CD4-positive, alpha-beta T cell treated with Interleukin-10 for 1 hour (primary cell): ENCODE measurements around the gene GTF2IRD1.
"Not testable (repeated sequence)": the region's sequence is repeated elsewhere in the genome, so short reads cannot be mapped to it uniquely, and the experiment has no call there.

ENCODE experiments used
- DNase-seq: peaks from one replicate; pipeline ENCODE4 v3.0.0-alpha.2; 2020

Gene GTF2IRD1

DNA sequence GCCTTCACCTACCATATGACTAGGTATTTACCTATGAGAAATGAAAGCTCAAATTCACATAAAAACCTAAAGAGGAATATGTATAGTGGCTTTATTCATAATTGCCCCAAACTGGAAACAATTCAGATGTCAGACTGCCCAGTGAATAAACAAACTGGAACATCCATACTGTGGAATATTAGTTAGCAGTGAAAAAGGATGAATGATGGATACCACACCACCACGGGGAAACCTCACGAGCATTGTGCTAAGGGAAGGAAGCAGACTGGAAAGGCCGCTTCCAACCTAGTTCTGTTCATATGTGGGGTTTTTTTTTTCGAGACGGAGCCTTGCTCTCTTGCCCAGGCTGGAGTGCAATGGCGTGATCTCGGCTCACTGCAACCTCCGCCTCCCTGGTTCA is 16.8 kb downstream of the GTF2IRD1 start:
- no peak for DNase-seq

GRCh38 chr7:74473116-74473515 is 19.4 kb downstream of the GTF2IRD1 start:
- no peak for DNase-seq

DNA sequence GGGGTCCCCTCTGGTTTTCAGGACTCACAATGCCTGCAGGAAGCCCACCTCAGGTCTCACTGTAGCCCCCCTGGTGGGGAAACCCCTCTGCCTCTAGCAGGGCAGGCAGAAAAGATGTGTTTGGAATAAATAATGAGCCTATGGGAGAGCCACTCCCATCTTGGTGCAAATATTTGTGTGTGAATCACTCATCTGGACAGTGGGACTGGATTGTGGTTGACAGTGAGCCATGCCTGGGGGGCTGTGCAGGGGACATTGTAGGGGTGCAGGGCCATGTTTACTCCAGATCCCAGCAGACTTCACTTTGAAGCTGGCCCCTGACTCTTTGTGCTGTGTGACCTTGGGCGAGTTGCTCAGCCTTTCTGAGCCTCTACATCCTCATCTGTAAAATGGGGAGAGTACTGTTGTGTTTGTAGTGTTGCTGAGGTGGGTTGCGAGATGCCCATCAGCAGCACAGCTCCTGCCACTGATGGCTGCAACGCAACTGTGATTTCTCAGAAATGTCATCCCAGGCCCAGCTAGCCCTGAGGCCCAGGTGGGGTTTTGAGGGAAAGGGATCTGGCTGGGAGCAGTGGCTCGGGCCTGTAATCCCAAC is 20.7 kb downstream of the GTF2IRD1 start:
- DNase-seq = no peak

DNA sequence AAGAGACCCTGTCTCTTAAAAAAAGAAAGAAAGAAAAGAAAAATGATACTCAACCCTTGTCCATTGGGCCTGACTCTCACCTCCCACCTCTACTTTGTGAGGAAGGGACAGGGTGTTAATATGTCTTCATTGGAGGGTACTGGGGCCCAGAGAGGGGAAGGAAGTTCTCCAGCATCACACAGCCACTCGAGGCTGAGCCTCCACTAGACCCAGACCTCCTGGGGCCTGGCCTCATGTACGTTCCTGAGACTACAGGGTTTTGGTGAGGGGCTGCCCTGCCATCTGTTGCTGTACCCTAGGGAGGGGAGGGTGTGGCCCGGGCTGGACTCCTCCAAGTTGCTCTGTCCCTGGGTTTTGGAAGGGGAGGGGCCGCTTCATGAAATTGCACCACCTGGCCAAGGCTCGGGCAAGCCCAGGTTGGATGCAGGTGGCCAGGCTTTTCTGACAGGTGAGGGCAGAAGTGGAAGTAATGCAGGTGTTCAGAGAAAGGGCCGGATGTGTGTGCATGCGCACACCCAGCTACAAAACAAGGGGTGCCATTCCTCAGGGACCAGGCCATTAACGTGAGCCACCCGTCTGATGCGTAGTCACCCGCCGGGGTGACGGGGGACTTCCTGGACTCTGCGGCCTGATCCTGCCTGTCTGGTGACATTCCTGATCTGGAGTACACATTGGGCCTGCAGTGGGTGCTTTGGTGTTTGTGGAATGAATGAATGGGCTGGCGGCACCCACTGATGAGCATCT is 21.7 kb downstream of the GTF2IRD1 start:
- no peak for DNase-seq

- DNase-seq = no peak
These were observed 22.3 kb downstream of the GTF2IRD1 start for GRCh38 chr7:74475987-74476350.

- no peak for DNase-seq
These were observed 22.9 kb downstream of the GTF2IRD1 start for GRCh38 chr7:74476626-74477025.

- DNase-seq = no peak
These were observed 25.0 kb downstream of the GTF2IRD1 start for GRCh38 chr7:74478671-74479065.

GRCh38 chr7:74479066-74479781 is 25.5 kb downstream of the GTF2IRD1 start:
- DNase-seq = no peak

GRCh38 chr7:74479961-74480829 is 26.5 kb downstream of the GTF2IRD1 start:
- no peak for DNase-seq

DNA sequence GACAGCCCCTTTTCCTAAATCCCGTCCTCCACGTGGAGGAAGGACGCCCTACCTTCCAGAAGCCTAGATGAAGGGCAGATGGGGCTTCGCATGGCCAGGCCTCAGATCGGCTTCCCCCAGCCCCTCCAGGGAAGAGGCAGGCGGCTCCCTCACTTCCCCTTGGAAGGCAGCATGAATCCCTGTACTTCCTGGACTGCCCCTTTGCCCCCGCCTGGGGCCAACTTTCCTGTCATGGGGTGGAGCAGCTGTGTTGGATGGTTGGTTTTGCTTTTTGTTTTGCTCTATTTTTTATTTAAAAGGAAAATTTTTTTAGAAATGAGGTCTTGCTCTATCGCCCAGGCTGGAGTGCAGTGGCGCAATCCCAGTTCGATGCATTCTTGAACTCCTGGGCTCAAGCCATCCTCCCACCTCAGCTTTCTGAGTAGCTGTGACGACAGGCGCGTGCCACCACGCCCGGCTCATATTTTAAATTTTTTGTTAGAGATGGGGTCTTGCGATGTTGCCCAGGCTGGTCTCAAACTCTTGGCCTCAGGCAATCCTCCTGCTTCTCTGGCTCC is 27.2 kb downstream of the GTF2IRD1 start:
- DNase-seq = no peak

GRCh38 chr7:74481458-74482196 is 27.9 kb downstream of the GTF2IRD1 start:
- no peak for DNase-seq

GRCh38 chr7:74482197-74482467 is 28.4 kb downstream of the GTF2IRD1 start:
- no peak for DNase-seq

DNA sequence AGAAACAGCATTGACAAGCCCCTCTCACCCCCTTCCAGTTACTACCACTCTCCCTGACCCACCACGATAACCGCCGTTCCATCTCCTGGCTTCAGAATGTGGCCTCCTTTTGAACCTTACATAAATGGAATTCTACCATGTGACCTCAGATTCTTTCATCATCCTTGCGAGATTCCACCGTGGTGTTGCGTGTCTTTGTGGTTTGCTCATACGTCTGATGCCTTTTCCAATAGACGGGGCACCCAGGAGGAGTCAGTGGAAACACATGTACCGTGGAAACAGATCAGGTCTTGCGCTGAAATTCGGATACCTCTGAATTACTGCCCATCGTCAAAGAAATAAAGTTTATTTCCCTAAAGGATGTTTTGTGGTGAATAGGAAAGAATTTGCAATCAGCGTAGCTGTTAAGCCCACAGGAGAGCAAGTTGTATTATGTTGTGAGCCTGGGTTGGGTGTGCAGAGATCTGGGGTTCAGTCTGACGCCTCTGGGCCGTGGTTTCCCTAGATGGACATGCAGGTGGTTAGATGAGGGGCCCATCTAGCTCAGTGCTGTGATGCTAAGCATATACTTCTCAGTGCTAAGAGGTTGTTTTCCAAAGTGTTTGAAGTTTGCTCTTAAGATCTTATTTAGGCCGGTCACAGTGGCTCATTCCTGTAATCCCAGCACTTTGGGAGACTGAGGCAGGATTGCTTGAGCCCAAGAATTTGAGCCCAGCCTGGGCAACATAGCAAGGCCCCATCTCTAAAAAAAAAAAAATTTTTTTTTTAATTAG is 29.1 kb downstream of the GTF2IRD1 start:
- DNase-seq = no peak

DNA sequence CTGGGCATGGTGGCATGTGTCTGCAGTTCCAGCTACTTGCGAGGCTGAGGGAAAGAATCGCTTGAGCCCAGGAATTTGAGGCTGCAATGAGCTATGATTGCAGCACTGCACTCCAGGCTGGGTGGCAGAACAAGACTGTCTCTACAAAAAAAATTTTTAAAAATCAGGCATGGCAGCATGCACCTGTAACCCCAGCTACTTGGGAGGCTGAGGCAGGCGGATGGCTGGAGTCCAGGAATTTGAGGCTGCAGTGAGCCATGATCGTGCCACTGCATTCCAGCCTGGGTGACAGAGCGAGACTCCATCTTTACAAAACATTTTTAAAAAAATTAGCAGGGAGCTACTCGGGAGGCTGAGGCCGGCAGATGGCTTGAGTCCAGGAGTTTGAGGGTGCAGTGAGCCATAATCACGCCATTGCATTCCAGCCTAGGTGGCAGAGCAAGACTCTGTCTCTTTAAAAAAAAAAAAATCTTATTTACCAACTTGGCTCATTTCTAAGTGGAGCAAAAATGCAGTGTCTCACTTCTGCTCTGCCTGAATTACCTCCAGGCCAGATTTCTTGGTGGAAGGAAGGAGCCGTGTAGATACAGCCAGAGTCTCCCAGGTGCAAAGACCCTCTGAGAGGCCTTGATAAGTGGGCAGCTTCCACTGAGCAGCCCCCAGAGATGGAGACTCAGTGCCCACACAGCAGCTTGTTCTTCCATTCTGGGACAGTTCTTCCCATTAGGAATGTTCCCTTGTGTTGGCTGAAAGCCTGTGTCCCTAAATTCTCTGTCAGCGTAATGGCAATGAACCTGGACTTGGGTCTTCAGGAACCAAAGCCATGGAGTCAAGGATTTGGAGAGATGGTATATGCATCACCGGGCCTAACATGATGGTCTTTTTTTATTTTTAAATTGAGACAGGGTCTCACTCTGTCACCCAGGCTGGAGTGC is 30.0 kb downstream of the GTF2IRD1 start:
- no peak for DNase-seq

GRCh38 chr7:74485611-74486010 is 31.9 kb downstream of the GTF2IRD1 start:
- no peak for DNase-seq

- not testable (repeated sequence) for DNase-seq
These were observed 34.9 kb downstream of the GTF2IRD1 start for GRCh38 chr7:74488518-74489030.

GRCh38 chr7:74489997-74490945 is 36.6 kb downstream of the GTF2IRD1 start:
- no peak for DNase-seq

DNA sequence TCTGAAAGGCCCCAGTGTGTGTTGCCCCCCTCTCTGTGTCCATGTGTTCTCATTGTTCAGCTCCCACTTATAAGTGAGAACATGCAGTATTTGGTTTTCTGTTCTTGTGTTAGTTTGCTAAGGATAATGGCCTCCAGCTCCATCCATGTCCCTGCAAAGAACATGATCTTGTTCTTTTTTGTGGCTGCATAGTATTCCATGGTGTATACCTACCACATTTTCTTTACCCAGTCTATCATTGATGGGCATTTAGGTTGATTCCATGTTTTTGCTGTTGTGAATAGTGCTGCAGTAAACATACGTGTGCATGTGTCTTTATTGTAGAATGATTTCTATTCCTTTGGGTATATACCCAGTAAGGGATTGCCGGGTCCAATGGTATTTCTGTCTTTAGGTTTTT is 37.8 kb downstream of the GTF2IRD1 start:
- not testable (repeated sequence) for DNase-seq

- no peak for DNase-seq
These were observed 39.6 kb downstream of the GTF2IRD1 start for GRCh38 chr7:74493295-74493694.
